ENCODE data around the gene TTC33. TPM values are rescaled to one million over a fixed set of nuclear protein-coding genes. Genes with fewer than 3 reads are reported as not detected.

TTC33 gene
- total and polyA plus RNA-seq, 2 of the 13 experiments (the other 11 are each of a cell fraction or from before 2014, with no cell fraction given), result 4.5 to 20.0 TPM

GRCh38 chr5:40755093-40755406 lies 711 bp downstream of the TTC33 start (continued):
- TF ChIP-seq REPIN1 (CRISPR knock-in tag; IDR thresholded peaks at IDR 0.05; ENCODE audit: borderline replicate concordance, low read depth) (0 out of 2 replicates have a peak, but pooled peaks have one; percentile 4), GABPA (IDR thresholded peaks at IDR 0.05; ENCODE audit: low read depth, low read length) (no peak), GABPA (CRISPR knock-in tag; IDR thresholded peaks at IDR 0.05; ENCODE audit: low read depth) (0 out of 2 replicates have a peak, but pooled peaks have one; percentile 16), ZXDC (CRISPR knock-in tag; IDR thresholded peaks at IDR 0.05) (no peak), THAP7 (CRISPR knock-in tag; IDR thresholded peaks at IDR 0.05) (no peak), CTCF (CRISPR knock-in tag; IDR thresholded peaks at IDR 0.05) (peak; percentile 74), GFI1 (CRISPR knock-in tag; IDR thresholded peaks at IDR 0.05; ENCODE audit: borderline replicate concordance) (no peak), CCDC6 (CRISPR knock-in tag; IDR thresholded peaks at IDR 0.05) (0 out of 2 replicates have a peak, but pooled peaks have one; percentile 35), SIN3B (IDR thresholded peaks at IDR 0.05; ENCODE audit: low read length) (0 out of 2 replicates have a peak, but pooled peaks have one; percentile 30), HNF1B (CRISPR knock-in tag; IDR thresholded peaks at IDR 0.05) (no peak), ZNF142 (CRISPR knock-in tag; IDR thresholded peaks at IDR 0.05) (no peak), ZNF816 (CRISPR knock-in tag; IDR thresholded peaks at IDR 0.05; ENCODE audit: borderline replicate concordance) (0 out of 2 replicates have a peak, but pooled peaks have one; percentile 50), RBFOX2 (IDR thresholded peaks at IDR 0.05; ENCODE audit: low read depth, low read length) (no peak), HMG20A (CRISPR knock-in tag; IDR thresholded peaks at IDR 0.05; ENCODE audit: borderline replicate concordance) (no peak), SMC3 (IDR thresholded peaks at IDR 0.05; ENCODE audit: low read length) (peak; percentile 63; the same call in 1 of the 2 replicates), FOXM1 (CRISPR knock-in tag; IDR thresholded peaks at IDR 0.05) (no peak), ELF4 (CRISPR knock-in tag; IDR thresholded peaks at IDR 0.05; ENCODE audit: borderline replicate concordance) (no peak)
